PC-9 (cell line): ENCODE data around the gene HLA-DRA. TPM values are rescaled to one million over a fixed set of nuclear protein-coding genes. Genes with fewer than 3 reads are reported as not detected.
"Not testable (repeated sequence)": the region's sequence is repeated elsewhere in the genome, so short reads cannot be mapped to it uniquely, and the experiment has no call there.

Source experiments
- BruUV-seq: library from RNA; stranded (reverse); fragments of 400-500 nt; replicated peaks from 2 replicates; lab custom pipeline; 2021; lab: Mats Ljungman, UMichigan
- CTCF ChIA-PET: fragments of 300-600 bp; sonication (Branson Sonifier 250); formaldehyde crosslinking; loops from one replicate; lab custom pipeline; 2022; ENCODE audit warnings: antibody characterized with exemption; lab: Charles Lee
- POLR2A ChIA-PET: fragments of 300-600 bp; sonication (Branson Sonifier 250); formaldehyde crosslinking; loops from one replicate; lab custom pipeline; 2022; ENCODE audit warnings: antibody characterized with exemption; ENCODE audit not compliant: unreplicated experiment; lab: Charles Lee
- DNase-seq, 2 experiments: peaks; one replicate each; pipeline versions ENCODE4 v3.0.0 to v3.0.0-alpha.2; 2015 to 2022; ENCODE audit warnings: mixed read lengths in 1 of 2
- H2AFZ ChIP-seq: fragments of 200-600 bp; sonication (generic); 2 replicates; pipeline ENCODE4 v1.8.1; 2017; ENCODE audit warnings: antibody characterized with exemption
- H3F3A ChIP-seq: fragments of 200-600 bp; sonication (generic); 2 replicates; pipeline ENCODE4 v1.8.1; 2017; ENCODE audit warnings: antibody characterized with exemption, mild to moderate bottlenecking, low read depth; ENCODE audit not compliant: insufficient read depth
- H3K27ac ChIP-seq: fragments of 200-600 bp; sonication (generic); 2 replicates; pipeline ENCODE4 v1.6.1; 2016; ENCODE audit warnings: mixed run types
- H3K27me3 ChIP-seq: fragments of 200-600 bp; sonication (generic); 2 replicates; pipeline ENCODE4 v1.6.1; 2016; ENCODE audit warnings: low read depth, mixed run types; ENCODE audit not compliant: insufficient read depth
- H3K36me3 ChIP-seq: fragments of 200-600 bp; sonication (generic); 2 replicates; pipeline ENCODE4 v1.6.1; 2016; ENCODE audit warnings: low read depth, mixed run types
- H3K4me1 ChIP-seq: fragments of 200-600 bp; sonication (generic); replicated peaks from 2 replicates; pipeline ENCODE4 v1.6.1; 2016; ENCODE audit warnings: mixed run types; ENCODE audit not compliant: insufficient read depth
- H3K4me2 ChIP-seq: fragments of 200-600 bp; sonication (generic); 2 replicates; pipeline ENCODE4 v1.6.1; 2017; ENCODE audit warnings: mixed run types
- H3K4me3 ChIP-seq: fragments of 200-600 bp; sonication (generic); 2 replicates; pipeline ENCODE4 v1.6.1; 2016; ENCODE audit warnings: mixed run types
- H3K79me2 ChIP-seq: fragments of 200-600 bp; sonication (generic); 2 replicates; pipeline ENCODE4 v1.6.1; 2017; ENCODE audit warnings: low read depth, mixed run types
- H3K9me2 ChIP-seq: fragments of 200-600 bp; sonication (generic); 2 replicates; pipeline ENCODE4 v1.8.1; 2017; ENCODE audit warnings: mild to moderate bottlenecking; ENCODE audit not compliant: insufficient read depth
- H3K9me3 ChIP-seq: fragments of 200-600 bp; sonication (generic); 2 replicates; pipeline ENCODE4 v1.8.1; 2016; ENCODE audit warnings: low read depth; ENCODE audit not compliant: insufficient read depth
- H4K20me1 ChIP-seq: fragments of 200-600 bp; sonication (generic); 2 replicates; pipeline ENCODE4 v1.8.1; 2017; ENCODE audit not compliant: insufficient read depth
- EZH2 ChIP-seq: fragments of 200-600 bp; sonication (generic); IDR thresholded peaks from 2 replicates; pipeline ENCODE4 v1.8.0; 2017; ENCODE audit warnings: antibody characterized with exemption, low read depth
- intact Hi-C: fragments of 100-400 bp; cut with micrococcal nuclease; formaldehyde crosslinking; loops from one replicate; pipeline ENCODE4 v1.10.0; 2022; ENCODE audit not compliant: unreplicated experiment
- total RNA-seq: library from RNA; stranded (reverse); gene quantifications from 2 replicates; pipeline ENCODE4 v1.2.3, GENCODE V29; 2021
- TF ChIP-seq, protein P1 (sequence below): fragments of 200-600 bp; sonication (generic); conservative IDR thresholded peaks from 2 replicates; pipeline ENCODE4 v1.6.1; 2017; ENCODE audit warnings: mixed run types, antibody characterized with exemption, mild to moderate bottlenecking, moderate library complexity

HLA-DRA gene
- total RNA-seq, 1 experiment from 2014 or later, result not detected

DNA sequence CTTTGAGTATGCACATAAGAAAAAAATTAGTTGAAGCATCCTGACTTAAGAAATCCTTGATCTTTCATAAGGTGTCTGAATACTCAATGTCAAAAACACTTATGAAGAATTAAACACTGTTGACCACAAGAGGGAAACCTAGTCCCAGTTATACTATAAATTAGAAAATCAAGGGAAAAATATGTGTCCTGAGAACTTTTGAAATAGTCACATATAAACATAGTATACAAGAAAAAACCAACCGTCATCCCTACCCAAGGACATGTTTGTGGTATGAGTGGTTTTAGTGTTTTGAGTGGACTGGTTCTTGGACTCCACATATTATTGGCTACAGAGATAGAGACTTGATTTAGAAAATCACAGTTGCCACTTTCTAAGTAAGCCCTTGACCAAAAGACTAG lies 7.6 kb upstream of the HLA-DRA start:
- BruUV-seq, result no TSS peak
- H3K4me3 ChIP-seq, result no peak overlapping the region
- no peaks in the 10 kb centered on the region for H4K20me1 ChIP-seq
- no peak for DNase-seq
- peaks cover 8% of the 10 kb centered on the region; the same call in 1 of the 2 replicates for H3K27me3 ChIP-seq
- TF ChIP-seq, protein P1, sequence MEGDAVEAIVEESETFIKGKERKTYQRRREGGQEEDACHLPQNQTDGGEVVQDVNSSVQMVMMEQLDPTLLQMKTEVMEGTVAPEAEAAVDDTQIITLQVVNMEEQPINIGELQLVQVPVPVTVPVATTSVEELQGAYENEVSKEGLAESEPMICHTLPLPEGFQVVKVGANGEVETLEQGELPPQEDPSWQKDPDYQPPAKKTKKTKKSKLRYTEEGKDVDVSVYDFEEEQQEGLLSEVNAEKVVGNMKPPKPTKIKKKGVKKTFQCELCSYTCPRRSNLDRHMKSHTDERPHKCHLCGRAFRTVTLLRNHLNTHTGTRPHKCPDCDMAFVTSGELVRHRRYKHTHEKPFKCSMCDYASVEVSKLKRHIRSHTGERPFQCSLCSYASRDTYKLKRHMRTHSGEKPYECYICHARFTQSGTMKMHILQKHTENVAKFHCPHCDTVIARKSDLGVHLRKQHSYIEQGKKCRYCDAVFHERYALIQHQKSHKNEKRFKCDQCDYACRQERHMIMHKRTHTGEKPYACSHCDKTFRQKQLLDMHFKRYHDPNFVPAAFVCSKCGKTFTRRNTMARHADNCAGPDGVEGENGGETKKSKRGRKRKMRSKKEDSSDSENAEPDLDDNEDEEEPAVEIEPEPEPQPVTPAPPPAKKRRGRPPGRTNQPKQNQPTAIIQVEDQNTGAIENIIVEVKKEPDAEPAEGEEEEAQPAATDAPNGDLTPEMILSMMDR, result peak; percentile 69
- TF ChIP-seq EZH2, result no peak
- H3K9me2 ChIP-seq, result no peaks in the 10 kb centered on the region
- ChIA-PET CTCF (interaction anchor here (0.8 kb wide), 1 partner anchor 354 kb away, joined by 4 read pairs; no protein-coding TSS in a partner anchor), POLR2A (no interaction called here)
- H3K79me2 ChIP-seq, result no peaks in the 10 kb centered on the region
- no peaks in the 10 kb centered on the region for H3K36me3 ChIP-seq
- no peak overlapping the region for H3K27ac ChIP-seq
- no peaks in the 10 kb centered on the region for H3F3A ChIP-seq
- H3K9me3 ChIP-seq, result no peaks in the 10 kb centered on the region
- H3K4me2 ChIP-seq, result no peak overlapping the region
- H2AFZ ChIP-seq, result no peak overlapping the region
- no peaks in the 10 kb centered on the region for H3K4me1 ChIP-seq
- intact Hi-C loops, result loop anchor here (2.0 to 5.0 kb wide), 3 partner anchors 261 to 435 kb away; no protein-coding TSS in a partner anchor

DNA sequence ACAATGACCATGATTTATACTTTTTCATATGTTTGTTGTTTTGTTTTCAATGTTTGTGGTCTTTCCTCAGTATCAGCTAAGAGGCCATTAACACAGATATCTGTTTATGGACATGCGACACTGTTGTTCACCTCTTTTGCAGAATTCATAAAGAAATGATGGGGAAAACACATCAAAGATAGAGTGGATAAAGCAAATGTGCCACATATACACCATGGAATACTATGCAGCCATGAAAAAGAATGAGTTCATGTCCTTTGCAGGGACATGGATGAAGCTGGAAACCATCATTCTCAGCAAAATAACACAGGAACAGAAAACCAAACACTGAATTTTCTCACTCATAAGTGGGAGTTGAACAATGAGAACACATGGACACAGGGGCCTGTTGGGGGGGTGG lies 5.7 kb upstream of the HLA-DRA start:
- H3K9me2 ChIP-seq, H4K20me1 ChIP-seq, POLR2A ChIA-PET, H3K4me1 ChIP-seq, H3F3A ChIP-seq, H2AFZ ChIP-seq, H3K36me3 ChIP-seq, H3K27ac ChIP-seq, DNase-seq, H3K9me3 ChIP-seq, H3K4me2 ChIP-seq, H3K79me2 ChIP-seq, H3K27me3 ChIP-seq, H3K4me3 ChIP-seq, BruUV-seq: not testable (repeated sequence)
- CTCF ChIA-PET, result interaction anchor here (0.6 kb wide), 1 partner anchor 28 kb away, joined by 4 read pairs; no protein-coding TSS in a partner anchor
- intact Hi-C loops, result loop anchor here (2.0 to 5.0 kb wide), 3 partner anchors 259 to 433 kb away; no protein-coding TSS in a partner anchor

DNA sequence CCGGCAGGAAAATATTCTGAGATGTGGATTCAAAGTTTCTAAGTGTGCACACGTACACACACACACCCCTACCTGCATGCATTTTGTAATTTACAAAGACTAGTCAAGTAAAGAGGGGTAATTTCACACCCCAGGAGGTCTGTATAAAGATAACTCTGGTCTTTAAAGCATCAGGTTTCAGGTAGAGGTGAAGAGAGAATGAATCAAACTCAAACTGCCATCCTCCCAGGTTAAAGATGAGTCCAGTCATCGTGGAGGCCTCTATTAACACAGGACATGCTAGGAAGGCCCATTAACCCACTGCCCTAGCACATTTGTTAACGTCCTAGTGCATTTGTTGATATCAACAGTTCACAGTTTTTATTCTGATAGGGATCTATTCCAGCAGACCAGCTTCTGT lies 3.5 kb upstream of the HLA-DRA start:
- TF ChIP-seq, protein P1, result no peak
- TF ChIP-seq EZH2, result no peak
- Histone ChIP-seq H3K4me1 (no peaks in the 10 kb centered on the region), H3K9me3 (no peaks in the 10 kb centered on the region), H3K9me2 (no peaks in the 10 kb centered on the region), H3K79me2 (no peaks in the 10 kb centered on the region), H3K27me3 (peaks cover 7% of the 10 kb centered on the region; the same call in 1 of the 2 replicates), H3K36me3 (no peaks in the 10 kb centered on the region), H3K27ac (no peak overlapping the region), H2AFZ (no peak overlapping the region), H4K20me1 (no peaks in the 10 kb centered on the region), H3K4me3 (no peak overlapping the region), H3K4me2 (no peak overlapping the region), H3F3A (no peaks in the 10 kb centered on the region)
- intact Hi-C loops, result no loop called here
- BruUV-seq, result no TSS peak
- DNase-seq, result no peak
- ChIA-PET POLR2A (no interaction called here), CTCF (no interaction called here)
